GM11168 (cell line): ENCODE results near the gene CAMTA1.

Experiments
- in situ Hi-C: fragments of 300-500 bp; cut with MboI; formaldehyde crosslinking; loops from one replicate; pipeline ENCODE4 v1.12.0; 2022; ENCODE audit warnings: low sequenced_read_pairs; ENCODE audit not compliant: unreplicated experiment

The CAMTA1 gene

DNA sequence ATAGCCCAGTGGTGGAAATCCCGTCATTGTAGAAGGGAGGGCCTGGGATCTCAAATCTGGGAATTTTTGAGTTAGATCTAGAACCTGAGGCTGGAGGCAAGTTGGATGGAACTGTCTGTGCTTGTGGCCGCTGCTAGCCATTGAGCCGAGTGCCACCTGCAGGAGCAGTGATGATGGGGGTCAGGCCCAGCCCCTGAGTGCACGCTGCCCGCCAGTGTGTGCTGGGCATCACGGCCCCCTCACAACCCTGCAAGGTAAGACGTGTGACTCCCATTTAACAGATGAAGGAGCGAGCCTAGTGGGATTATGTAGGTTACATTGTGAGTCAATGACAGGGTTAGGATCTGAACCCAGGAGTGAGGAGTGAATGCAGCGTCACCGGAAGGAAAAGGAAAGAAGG lies 407.2 kb downstream of the CAMTA1 start:
- in situ Hi-C loops, result no loop called here

GRCh38 chr1:7196036-7196911 lies 411.0 kb downstream of the CAMTA1 start:
- in situ Hi-C loops, result no loop called here

DNA sequence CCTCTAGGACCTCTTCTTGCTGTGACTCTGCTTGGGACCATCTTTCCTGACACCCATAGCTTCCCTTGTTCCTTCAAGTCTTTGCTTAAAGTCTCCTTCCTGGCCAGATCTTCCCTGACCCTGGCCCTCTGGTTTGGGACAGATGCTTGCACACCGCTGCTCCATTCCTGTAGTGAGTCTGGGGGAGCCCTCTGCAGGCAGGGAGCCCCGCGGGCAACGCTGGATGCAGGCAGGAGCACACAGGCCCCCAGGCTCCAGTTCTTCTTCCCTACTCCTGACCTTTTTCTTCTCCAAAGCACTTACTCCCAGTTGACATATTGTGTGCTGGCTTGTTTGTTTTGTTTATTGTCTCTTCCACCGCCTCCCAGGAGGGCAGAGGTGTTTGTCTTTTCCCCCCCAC lies 413.4 kb downstream of the CAMTA1 start:
- in situ Hi-C loops, result no loop called here

- in situ Hi-C loops, result no loop called here
Measured at GRCh38 chr1:7199077-7199779, 414.0 kb downstream of the CAMTA1 start.

- in situ Hi-C loops, result loop anchor here (25.0 kb wide), 1 partner anchor 496 kb away; the partner anchor contains the start of gene DNAJC11
Measured at GRCh38 chr1:7207875-7208646, 422.8 kb downstream of the CAMTA1 start.

DNA sequence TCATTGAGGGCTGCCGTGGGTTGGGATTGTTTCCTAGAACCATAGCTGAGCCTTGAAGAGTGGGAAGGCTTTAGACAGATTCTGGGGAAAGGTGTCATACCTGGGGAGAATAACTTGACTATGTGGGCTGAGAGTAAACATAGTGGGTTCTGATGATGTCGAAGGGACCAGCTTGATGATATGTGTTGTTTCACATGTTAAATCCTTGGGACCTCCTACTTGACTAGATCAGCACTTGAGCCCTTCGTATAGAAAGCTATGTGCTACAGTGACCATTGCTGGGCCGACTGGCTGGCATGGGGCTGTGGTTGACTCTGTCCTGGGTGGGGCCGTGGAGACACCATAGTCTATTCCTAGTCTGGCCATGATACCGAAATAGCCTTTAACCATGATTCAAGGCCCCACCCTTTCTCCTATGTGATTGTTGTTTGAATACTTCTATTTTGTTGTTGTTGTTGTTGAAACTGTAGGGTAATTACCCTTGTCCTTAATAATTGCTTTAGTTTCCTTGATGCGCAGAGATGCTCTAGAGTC lies 423.5 kb downstream of the CAMTA1 start:
- in situ Hi-C loops, result loop anchor here (25.0 kb wide), 1 partner anchor 496 kb away; the partner anchor contains the start of gene DNAJC11

DNA sequence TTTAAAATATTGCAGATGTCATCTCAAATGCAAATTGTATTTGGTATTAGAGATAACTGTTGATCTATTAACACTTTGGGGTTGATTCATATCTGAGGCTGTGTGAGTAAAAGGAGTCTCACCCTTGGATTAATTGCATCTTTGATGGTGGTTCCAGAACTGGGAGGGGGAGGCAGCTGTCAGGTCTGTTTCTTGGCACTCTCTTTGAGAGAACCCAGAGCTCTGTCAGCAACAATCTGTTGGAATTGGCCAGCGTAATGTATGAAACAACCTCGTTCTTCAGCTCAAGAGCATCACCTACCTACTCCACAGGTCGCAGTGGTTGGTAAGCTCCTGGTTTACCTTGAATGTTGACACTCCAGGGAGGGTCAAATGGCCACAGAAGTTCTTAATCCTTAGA lies 424.1 kb downstream of the CAMTA1 start:
- in situ Hi-C loops, result loop anchor here (25.0 kb wide), 1 partner anchor 497 kb away; the partner anchor contains the start of gene DNAJC11

DNA sequence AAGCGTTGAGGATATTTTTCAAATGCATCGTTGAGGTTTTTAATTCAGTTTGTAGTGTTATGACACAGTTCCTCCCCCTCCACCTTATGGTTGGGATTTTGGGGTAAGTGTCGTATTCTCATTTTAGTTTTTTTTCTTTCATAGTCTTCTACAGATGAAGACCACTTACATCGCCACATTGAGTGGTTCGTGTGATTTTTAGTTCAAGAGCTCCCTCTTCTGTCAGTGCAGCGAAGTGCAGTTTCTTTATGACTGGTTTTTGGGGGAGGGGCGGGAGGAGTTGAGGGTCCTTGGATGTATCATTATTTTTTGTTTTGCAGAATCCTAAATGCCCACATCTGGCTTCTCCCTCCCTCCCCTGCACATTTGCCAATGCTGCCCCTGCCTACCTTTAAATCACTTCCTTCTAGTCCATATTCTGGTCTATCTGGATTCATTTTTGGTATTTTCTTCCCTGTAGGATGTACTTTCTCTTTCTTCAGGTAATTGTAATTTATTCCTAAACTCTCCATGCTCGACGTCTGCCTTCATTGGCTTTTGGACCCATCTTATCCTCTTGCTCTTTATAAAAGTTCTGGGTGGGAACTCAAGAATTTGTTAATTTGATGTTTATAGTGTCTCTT lies 433.1 kb downstream of the CAMTA1 start:
- in situ Hi-C loops, result loop anchor here (25.0 kb wide), 1 partner anchor 506 kb away; the partner anchor contains the start of gene DNAJC11

DNA sequence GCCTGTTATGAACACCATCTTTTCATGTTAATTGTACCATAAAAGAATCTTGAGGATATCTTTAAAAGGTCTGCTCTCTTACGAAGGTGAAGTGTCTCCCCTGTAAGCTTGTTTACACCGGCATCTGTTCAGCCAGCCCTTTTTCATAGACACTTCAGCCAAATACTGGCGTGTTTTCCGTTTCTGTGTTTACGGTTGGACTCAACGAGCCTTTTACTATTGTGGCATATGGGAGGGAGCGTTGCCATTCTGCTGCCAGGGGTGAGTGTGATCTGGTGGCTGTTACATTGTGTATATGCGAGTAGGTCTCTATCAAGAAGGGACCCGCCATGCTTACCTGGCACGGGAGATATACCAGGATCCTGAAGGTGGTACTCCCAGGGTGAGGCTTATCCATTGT lies 433.8 kb downstream of the CAMTA1 start:
- in situ Hi-C loops, result loop anchor here (25.0 kb wide), 1 partner anchor 507 kb away; the partner anchor contains the start of gene DNAJC11

DNA sequence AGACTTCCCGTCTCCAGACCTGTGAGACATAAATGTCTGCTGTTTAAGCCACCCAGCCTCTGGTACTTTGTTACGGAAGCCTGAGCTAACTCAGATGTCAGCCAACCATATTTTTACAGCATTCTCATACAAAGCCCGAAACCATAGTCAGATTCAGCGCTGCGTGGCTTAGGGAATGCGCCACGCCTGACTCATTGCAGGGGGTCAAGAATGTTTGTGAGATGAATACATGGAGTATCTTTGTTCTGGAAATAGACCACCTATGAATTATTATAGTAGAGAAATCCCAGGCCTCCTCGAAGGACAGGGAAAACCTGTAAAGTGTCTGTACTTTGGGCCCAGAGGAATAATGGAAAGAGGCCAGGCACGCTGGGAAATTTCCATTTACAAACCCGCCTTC lies 434.8 kb downstream of the CAMTA1 start:
- in situ Hi-C loops, result loop anchor here (25.0 kb wide), 1 partner anchor 508 kb away; the partner anchor contains the start of gene DNAJC11

- in situ Hi-C loops, result loop anchor here (25.0 kb wide), 1 partner anchor 508 kb away; the partner anchor contains the start of gene DNAJC11
Measured at GRCh38 chr1:7220712-7221252, 435.5 kb downstream of the CAMTA1 start.

GRCh38 chr1:7221826-7222694 lies 436.8 kb downstream of the CAMTA1 start:
- in situ Hi-C loops, result loop anchor here (25.0 kb wide), 1 partner anchor 510 kb away; the partner anchor contains the start of gene DNAJC11

- in situ Hi-C loops, result loop anchor here (25.0 kb wide), 1 partner anchor 510 kb away; the partner anchor contains the start of gene DNAJC11
Measured at GRCh38 chr1:7222695-7223015, 437.4 kb downstream of the CAMTA1 start.

DNA sequence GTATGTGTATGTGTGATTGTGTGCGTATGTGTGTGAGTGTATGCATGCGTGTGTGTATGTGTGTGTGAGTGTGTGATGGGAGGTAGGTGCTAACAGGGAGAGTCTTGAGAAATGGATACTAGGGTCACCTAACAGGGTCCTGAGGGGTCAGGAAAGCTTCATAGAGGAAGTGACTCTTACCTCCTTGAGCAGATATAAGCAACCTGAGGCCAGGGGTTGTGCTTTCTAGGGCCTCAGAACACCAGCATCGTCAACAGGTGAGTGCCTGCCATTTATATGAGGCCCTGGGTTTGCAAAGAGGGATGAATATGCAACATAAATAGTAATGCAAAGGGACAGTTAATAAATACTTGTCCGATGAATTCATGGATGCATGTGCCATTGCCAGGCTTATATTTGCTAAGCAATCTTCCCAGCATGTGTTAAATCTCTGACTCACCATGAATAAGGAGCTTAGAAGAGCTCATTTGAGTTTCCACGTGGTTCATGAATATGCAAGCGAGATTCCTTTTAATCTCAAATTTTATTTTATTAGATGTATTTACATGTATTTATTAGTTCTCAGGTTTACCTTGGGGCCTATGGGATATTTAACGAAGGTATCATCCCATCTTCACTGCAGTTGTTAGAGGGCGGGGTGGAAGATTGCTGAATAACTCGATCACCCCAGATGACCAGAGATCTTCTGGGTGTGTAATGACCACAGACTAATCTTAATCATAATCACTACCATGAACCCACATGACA lies 438.3 kb downstream of the CAMTA1 start:
- in situ Hi-C loops, result loop anchor here (25.0 kb wide), 1 partner anchor 511 kb away; the partner anchor contains the start of gene DNAJC11

GRCh38 chr1:7224081-7224534 lies 438.9 kb downstream of the CAMTA1 start:
- in situ Hi-C loops, result loop anchor here (25.0 kb wide), 1 partner anchor 512 kb away; the partner anchor contains the start of gene DNAJC11

GRCh38 chr1:7224644-7225043 lies 439.4 kb downstream of the CAMTA1 start:
- in situ Hi-C loops, result loop anchor here (25.0 kb wide), 1 partner anchor 512 kb away; the partner anchor contains the start of gene DNAJC11
